SKM-1 treated with dmso at 0.1 percent for 144 hours (cell line): ENCODE measurements around the gene SOCS4.
A peak's percentile ranks its signal among the peaks of the same experiment; 100 is the strongest.
"Not testable (repeated sequence)": the region's sequence is repeated elsewhere in the genome, so short reads cannot be mapped to it uniquely, and the experiment has no call there.

Experiments
- DNase-seq: peaks from one replicate; lab custom pipeline; 2025; ENCODE audit not compliant: unreplicated experiment; lab: John Stamatoyannopoulos, UW

The SOCS4 gene

DNA sequence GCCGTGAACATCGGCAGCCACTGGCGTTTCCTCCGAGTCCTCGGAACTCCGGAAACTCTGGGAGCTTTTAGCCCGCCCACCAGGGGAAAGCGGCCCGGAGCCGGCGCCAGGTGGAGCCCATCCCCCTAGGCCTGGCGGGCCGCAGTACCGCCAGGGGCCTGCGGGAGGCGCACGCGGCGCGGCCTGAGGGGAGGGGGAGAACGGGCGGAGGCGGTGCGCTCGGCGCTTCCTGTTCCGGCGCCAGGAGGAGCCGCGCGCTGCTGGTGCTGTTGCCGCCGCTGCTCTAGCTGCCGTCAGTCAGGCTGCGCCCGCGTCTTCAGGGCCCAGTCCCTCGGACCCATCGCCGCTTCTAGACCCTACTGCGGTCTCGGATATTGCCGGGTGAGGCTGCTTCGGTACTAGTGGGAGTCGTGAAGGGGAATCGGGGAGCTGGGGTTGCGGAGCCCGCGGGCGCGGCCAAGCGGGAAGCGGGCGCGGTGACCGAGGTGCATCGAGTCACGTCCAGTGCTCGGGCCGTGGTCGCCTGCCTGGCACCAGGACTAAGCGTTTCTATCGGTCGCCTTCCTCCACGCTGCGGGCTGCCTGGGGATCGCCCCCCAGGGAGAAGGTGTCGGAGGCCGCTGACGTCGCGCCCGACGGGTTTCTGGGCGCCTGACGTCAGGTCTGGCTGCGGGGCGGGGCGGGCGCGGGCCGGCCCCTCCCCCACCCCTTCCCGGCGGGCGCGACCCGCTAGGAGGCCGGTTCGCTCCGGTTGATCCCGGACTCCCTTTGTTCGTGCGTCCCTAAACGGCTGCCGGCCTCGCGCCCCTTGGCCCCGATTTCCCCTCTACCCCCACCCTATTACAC is 24.6 kb downstream of the SOCS4 start, which contains the start of gene MAPK1IP1L:
Gene MAPK1IP1L, plus strand, starts transcription at position 225 of the 846 bp plus-strand sequence. CDS start 10,037 bp downstream, outside the sequence.
- DNase-seq: peak; percentile 53

DNA sequence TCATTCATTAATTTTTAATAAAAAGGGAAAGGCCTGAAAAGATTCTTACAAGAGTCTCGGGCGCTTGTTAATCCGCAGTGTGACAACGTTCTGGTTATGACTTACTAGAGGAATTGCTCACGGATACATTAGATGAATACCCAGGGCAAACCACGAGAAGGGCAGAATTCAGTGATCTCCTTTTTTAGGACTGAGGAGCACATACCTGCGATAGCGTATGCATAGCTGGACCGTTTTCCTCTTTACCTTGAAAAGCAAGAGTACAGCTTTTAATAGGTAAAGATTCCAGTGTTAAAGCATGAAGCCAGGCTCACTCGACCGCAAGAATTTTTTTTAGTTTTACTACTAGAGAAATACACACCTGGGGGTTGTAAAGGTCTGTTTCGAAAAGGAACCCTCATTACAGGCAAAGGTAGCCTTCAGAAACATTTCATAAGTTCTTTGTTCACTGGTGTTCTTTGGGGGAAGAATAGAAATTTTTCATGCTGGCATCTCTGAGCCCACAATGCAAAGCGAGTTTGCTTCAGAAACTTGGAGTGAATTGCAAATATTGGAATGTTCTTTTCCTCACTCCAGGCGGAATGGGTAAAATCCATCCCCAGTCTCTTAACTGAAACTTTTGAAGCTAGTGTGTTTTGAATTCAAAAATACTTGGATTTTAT is 25.4 kb downstream of the SOCS4 start:
- DNase-seq: no peak

DNA sequence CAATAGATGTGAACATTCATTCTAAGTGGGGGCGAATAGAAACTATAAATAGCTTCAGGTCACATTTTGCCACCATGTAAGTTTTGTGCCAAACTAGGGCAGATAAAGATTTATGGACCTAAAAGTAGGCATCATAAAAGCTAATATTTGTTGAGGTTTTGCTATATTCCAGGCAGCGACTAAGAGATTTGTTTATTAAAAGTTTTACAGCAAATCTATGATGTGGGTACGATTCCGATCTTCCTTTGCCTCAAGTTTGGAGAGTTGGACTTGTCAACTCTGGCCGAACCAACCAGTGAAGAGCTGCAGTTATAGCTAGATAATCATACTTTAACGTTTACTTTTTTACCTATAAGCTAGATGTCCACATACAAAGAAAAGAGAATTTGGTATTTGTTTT is 26.0 kb downstream of the SOCS4 start:
- no peak for DNase-seq

DNA sequence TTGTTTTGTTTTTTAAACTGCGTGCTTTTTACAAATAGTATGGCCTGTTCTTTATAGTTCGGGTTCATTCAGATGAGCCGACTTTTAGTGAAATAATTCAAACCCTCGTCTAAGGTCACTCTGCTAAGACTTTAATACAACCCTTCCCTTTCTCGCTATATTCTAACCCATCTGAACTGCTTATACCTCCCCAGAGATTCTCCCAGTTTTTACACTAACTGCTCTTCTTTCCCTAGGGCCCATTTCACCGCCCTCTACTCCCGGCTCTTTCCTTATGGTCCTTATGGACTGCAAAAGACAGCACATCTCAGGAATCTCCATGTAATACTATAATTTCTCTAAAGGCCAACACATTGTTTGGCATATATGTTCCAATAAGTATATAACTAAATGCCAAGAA is 26.5 kb downstream of the SOCS4 start:
- DNase-seq: no peak

DNA sequence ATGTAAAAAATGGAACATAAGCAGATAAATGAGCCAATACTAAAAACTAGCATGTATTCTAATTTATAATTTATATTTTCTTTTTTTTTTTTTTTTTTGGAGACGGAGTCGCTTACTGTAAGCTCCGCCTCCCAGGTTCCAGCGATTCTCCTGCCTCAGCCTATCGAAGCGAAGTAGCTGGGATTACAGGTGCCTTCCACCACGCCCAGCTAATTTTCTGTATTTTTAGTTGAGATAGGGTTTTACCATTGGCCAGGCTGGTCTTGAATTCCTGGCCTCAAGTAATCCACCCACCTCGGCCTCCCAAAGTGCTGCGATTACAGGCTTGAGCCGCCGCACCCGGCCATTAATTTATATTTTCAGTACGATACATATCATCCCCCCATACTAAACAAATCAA is 27.1 kb downstream of the SOCS4 start:
- DNase-seq: no peak

DNA sequence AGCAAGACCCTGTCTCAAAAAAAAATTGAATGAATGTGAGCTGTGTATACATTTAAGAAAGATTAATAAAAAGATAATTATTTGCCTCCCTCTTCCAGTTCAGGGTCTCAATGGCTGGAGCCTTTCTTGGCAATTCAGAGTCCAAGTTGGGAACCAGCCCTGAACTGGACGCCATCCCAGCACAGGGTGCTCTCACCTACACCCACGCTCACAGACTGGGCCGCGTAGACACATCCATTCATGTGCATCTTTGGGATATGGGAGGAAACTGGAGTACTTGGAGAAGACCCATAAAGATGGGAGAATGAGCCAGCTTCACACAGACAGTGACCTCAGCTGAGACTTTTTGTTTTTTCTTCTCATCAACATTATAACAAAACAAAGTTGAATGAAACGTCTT is 30.9 kb downstream of the SOCS4 start:
- no peak for DNase-seq

DNA sequence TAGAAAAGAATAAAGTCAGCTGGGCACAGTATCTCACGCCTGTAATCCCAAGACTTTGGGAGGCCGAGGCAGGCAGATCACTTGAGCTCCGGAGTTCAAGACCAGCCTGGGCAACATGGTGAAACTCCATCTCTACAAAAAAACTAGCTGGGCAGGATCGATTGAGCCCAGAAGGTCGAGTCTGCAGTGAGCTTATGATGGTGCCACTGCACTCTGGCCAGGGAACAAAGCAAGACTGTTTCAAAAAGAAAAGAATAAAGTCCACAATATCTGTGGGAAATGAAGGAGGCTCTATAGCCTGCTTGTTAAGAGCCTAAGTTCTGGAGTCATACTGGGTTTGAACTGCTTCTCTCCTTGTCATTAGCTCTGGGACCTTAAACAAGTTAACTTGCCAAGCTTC is 32.3 kb downstream of the SOCS4 start:
- no peak for DNase-seq

DNA sequence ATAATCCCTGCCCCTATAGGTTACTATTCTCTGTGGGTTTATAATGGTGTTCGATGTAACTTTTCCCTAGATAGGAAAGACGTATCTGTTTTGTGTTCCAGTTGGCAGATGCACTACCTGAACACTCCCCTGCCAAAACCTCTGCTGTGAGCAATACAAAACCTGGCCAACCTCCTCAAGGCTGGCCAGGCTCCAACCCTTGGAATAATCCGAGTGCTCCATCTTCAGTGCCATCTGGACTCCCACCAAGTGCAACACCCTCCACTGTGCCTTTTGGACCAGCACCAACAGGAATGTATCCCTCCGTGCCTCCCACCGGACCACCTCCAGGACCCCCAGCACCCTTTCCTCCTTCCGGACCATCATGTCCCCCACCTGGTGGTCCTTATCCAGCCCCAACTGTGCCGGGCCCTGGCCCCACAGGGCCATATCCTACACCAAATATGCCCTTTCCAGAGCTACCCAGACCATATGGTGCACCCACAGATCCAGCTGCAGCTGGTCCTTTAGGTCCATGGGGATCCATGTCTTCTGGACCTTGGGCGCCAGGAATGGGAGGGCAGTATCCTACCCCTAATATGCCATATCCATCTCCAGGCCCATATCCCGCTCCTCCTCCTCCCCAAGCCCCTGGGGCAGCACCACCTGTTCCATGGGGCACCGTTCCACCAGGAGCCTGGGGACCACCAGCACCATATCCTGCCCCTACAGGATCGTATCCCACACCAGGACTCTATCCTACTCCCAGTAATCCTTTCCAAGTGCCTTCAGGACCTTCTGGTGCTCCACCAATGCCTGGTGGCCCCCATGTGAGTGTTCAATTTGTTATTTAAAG is 35.7 kb downstream of the SOCS4 start:
- no peak for DNase-seq

DNA sequence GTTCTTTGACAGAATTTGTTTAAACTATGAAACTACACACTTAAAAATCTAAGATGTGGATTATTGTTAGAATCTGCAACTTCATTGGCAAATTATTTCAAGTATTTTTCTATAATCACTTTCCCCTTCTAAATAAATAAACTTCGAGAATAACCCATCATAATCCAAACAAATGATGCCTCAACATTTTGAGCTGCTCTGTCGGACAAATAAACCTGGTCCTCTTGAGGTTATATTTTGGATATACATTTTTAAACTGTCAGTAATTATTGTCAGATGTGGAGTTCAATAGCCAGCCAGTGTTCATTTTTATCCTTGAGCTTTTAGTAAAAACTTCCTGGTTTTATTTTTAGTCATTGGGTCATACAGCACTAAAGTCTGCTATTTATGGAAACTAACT is 37.9 kb downstream of the SOCS4 start:
- not testable (repeated sequence) for DNase-seq

DNA sequence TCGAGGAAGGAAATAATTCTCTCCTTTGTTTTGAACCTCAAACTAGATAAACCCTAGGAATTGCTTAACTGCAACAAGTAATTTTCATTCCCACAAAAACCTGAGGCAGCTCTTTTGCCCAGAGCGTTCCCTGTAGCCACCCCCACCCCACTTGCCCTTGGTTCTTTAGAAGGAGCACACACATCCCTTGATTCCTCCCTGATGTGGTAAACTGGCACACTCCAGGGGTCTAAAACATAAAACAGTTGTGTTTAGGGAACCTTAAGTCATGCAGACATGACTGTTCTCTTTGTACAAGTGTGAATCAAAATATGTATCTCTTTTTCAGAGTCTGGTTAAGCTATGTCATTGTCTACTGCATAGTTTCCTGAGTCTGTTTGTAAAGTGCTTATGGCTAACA is 38.4 kb downstream of the SOCS4 start:
- DNase-seq: no peak

DNA sequence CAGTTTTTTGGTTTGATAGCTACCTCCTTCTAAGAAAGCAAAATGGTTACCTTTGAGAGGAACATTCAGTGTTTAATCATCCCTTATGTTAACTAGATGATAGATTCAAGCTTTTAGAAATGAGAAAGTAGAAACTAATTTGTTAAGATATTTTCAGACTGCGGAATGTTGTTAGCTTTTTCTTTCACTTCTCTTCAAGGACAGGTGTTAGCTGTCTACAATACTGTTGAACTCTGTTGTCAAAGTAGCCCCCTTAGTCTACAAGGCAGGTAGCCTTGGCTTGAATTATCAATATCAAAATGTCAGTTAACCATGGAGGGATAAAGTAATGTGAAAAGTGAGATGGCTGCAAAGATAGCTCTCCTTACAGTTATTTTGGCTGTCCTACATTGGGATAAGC is 39.2 kb downstream of the SOCS4 start:
- no peak for DNase-seq

DNA sequence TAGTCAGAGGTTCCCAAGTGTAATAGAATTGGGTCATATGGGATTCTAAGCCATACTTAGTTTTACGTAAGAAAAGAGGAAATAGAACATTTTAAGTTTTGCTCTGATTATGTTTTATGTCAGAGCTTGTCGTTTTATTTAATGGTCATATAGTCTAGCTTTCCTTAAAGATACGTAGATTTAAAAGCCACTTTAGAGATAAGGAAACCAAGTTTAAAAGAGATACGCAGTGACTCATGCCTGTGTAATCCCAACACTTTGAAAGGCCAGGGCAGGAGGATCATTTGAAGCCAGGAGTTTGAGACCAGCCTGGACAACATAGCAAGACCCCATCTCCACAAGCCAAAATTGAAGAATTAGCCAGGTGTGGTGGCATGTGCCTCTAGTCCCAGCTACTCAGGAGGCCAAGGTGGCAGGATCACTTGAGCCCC is 44.0 kb downstream of the SOCS4 start:
- no peak for DNase-seq

DNA sequence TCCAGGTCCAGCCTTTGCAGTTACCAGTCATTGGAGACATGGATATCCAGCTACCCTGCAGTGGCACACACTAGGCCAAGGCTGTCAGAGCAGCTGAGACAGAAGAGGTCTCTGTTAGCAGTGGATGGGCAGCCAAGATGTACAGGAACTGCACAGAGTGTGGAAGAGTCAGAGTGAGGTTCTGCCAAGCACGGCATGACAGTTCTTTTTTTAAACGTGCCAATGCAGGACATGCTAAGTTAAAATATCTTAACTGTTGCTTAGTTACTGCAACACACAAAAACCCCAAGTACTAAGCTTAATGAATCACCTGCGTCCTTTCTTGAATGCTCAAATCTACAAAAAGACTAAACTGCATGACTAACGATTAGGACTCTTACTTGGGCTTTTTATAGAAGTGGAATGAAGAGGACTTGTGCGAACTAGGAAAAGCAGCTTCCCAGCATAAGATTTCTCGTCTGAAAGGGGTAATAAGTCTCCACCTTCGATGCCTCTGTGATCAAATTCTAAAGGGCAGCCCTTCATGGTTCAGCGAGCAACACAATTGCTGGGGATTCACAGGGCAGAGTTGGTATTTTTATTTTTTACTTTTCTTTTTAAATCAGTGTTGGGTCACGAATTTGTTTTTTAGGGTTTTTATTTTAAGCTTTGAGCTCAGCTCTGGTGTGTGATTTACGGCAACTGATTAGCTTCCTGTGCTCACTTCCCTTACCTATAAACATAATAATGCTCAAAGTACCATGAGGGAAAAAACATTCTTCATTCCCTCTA is 45.0 kb downstream of the SOCS4 start:
- no peak for DNase-seq

DNA sequence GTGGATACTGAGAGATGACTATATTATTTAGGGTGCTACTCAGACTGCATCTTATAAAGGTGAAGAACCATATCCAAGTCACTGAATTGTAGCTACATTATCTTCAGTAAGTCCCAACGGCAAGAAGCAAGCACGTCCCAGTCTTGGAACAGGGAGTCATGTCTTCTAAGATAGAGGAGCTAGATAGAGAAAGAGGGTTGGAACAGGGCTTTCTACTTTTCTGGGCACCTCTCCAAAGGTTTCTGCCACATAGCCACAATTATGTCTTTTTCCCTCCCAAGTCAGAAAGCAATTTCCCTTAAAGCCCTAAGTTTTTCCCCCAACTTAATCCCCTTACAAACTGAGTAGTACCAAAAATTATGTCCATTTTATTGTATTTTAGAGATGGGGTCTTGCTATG is 46.8 kb downstream of the SOCS4 start:
- no peak for DNase-seq

DNA sequence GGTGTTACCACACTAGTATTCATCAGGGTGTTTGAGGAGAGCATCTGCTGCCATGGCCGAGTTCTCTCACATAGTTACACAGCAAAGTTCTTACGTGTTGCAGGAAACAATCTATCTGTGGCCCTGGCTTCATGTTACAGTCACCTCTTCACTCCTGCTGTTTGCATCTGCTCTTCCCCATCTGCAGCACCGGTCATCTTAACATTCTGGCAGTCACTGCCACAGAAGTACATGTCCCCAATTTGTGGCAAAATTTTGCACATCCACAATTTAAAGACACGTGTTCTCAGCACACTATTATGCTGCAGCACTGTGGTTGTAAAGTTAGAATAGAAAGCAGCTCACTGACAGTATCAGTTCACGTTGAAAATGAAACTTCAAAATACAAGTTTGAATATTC is 47.6 kb downstream of the SOCS4 start:
- DNase-seq: no peak

DNA sequence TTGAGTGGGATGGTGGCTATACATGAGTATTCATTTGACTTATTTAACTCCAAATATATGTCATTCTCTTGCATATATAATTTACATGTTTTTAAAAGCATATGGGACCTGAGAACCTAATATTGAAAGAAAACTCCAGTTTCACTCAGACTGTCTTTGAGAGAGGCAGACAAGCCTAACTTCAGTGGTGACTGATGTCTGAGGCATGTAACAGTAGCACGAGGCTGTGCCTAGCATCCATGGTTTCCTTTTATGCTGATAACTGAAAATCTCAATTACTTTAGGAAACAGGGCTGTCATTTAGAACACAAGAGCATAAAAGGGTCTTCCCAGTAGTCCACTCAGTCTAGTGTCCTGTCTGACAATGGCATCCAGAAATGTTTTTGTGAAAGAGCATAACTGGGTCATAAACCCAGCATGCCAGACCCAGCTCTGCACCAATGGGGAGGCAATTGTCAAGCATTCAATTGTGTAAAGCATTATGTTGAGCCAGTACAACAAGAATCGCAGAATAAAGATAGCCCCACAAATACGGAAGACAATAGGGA is 48.7 kb downstream of the SOCS4 start:
- DNase-seq: no peak

DNA sequence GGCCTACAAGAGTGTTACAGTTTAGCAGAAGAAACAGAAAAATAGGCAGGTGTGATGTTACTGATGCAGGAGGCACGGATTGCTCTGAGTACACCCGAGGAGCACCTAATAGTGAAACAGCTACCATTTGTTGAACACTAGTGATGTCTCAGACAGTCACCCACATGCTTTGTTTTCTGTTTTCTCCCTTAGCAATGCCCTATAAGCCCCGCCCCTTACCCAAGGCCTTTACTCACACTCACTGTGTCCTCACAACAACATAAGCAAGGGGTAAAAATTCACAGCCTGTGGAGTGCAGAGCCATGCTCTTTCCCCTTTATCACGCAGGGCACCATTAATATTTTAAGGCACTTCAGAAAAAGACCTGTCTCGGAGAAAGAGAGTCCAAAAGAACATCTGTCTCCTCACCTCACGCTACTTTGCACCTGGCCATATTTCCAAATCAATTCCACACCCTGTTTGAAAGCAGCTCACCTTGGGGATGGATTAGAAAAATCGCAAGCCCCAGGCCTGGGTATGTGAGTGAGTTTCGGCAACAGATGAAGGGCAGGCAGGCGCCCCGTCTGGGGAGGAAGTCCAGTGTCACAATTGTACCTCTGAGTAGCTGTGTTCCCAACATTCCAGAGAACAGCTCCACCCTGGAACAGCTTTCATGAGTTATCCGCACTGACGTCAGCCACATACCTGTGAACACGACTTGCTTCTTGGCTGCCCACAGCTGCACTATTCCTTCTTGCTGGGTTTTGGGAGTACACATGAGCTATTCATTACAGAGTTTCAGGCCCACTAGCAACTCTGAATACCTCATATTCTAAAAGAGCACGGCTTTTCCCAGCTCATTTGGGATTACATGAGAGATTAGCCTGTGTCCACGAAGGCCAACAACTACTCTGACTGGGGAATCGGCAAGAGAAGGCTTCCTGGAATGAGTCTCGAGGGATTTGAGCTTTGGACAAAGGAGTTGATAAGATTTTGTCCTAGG is 50.4 kb downstream of the SOCS4 start:
- no peak for DNase-seq

DNA sequence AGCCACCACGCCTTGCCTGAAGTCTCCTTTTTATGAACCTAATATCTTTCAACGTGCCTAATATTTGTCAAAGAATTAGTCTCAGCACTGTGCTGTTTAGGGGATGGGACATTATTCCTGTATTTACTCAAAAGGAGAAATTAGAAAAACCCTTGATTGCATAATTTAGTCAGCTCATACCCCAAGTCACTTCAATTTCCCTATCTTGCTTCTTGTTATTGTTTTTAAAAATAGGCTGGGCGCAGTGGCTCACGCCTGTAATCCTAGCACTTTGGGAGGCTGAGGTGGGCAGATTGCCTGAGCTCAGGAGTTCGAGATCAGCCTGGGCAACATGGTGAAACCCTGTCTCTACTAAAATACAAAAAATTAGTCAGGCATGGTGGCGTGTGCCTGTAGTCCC is 52.9 kb downstream of the SOCS4 start:
- DNase-seq: not testable (repeated sequence)

DNA sequence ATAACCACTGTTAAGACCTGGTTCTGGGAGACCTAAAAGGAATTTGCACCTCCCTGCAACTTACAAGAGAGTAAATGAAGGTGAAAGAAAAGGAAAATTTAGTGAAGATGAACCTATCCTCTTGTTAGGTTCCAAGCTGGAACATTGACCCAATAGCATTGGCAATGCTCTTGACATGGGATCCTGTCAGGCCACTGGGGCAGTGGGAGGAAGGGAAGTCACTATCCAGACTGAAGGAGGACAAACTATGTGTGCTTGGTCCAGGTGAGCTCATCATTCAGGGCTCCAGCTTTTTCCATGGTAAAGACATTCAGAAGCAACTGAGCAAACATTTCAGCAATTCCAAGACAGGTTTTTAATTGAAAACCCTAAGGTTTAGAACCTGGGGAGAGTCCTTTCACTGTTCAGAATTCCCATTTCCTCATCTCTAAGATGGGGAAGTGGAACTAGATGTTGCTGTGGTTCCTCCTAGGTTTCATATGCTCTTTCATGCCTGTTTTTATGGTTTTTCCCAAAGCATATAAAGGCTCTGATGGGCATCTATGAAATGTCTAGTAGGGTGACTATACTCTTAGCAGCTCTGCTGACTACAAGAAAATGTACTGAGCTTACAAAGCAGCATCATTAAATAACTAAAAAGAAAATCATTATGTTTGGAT is 57.5 kb downstream of the SOCS4 start:
- no peak for DNase-seq
